Measurements from ENCODE around the gene DNAJC6. TPM values are rescaled to one million over a fixed set of nuclear protein-coding genes. Genes with fewer than 3 reads are reported as not detected.

The DNAJC6 gene
- polyA plus RNA-seq, 2 of the 4 experiments (the other 2 are of a cell fraction) = 3.0 to 5.0 TPM

DNA sequence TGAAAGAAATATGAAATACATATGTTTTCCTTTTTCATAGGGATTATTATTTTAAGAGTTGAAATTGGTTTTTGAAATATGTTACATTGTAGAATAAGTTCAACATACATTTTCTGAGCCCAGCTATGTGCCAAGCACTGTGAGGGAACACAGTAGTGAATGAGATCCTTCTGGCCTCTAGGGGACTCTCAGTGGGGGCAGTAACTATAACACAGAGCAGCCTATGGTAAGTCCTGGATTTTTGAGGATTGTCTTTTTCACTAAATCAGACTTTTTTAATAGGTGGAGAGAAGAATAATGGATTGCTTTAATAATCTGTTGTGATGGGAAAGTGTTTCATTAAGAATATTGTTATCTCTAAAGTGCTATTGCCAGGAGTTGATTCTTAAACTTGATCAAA lies 2.4 kb downstream of the DNAJC6 start:
- H3K4me3 ChIP-seq = no peak overlapping the region
- ChIA-PET POLR2A (no interaction called here), CTCF (no interaction called here)
- no peak overlapping the region for H3K27ac ChIP-seq
- TF ChIP-seq, protein P1, sequence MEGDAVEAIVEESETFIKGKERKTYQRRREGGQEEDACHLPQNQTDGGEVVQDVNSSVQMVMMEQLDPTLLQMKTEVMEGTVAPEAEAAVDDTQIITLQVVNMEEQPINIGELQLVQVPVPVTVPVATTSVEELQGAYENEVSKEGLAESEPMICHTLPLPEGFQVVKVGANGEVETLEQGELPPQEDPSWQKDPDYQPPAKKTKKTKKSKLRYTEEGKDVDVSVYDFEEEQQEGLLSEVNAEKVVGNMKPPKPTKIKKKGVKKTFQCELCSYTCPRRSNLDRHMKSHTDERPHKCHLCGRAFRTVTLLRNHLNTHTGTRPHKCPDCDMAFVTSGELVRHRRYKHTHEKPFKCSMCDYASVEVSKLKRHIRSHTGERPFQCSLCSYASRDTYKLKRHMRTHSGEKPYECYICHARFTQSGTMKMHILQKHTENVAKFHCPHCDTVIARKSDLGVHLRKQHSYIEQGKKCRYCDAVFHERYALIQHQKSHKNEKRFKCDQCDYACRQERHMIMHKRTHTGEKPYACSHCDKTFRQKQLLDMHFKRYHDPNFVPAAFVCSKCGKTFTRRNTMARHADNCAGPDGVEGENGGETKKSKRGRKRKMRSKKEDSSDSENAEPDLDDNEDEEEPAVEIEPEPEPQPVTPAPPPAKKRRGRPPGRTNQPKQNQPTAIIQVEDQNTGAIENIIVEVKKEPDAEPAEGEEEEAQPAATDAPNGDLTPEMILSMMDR (IDR thresholded peaks at IDR 0.05) = no peak
- TF ChIP-seq RARB (CRISPR knock-in tag; IDR thresholded peaks at IDR 0.05) (no peak), CEBPB (IDR thresholded peaks at IDR 0.05) (no peak), SMC3 (IDR thresholded peaks at IDR 0.05) (no peak), MYC (IDR thresholded peaks at IDR 0.05; ENCODE audit: borderline replicate concordance, low read length) (no peak), EHMT2 (IDR thresholded peaks at IDR 0.05; ENCODE audit: low read depth) (no peak), POLR2A (IDR thresholded peaks at IDR 0.05; ENCODE audit: low read length) (no peak), FOSL2 (IDR thresholded peaks at IDR 0.05) (no peak), FOSL2 (CRISPR knock-in tag; IDR thresholded peaks at IDR 0.05) (no peak), ZC3H11A (IDR thresholded peaks at IDR 0.05) (no peak), NPAS2 (CRISPR knock-in tag; IDR thresholded peaks at IDR 0.05; ENCODE audit: borderline replicate concordance) (no peak), ZNF302 (CRISPR knock-in tag; IDR thresholded peaks at IDR 0.05) (no peak), TFCP2L1 (CRISPR knock-in tag; IDR thresholded peaks at IDR 0.05) (no peak), CHD4 (IDR thresholded peaks at IDR 0.05; ENCODE audit: borderline replicate concordance) (no peak), JUN (IDR thresholded peaks at IDR 0.05) (no peak), SREBF2 (IDR thresholded peaks at IDR 0.05) (no peak), CBX2 (IDR thresholded peaks at IDR 0.05; ENCODE audit: borderline replicate concordance, low read depth) (no peak)
- TF ChIP-seq, protein P2, sequence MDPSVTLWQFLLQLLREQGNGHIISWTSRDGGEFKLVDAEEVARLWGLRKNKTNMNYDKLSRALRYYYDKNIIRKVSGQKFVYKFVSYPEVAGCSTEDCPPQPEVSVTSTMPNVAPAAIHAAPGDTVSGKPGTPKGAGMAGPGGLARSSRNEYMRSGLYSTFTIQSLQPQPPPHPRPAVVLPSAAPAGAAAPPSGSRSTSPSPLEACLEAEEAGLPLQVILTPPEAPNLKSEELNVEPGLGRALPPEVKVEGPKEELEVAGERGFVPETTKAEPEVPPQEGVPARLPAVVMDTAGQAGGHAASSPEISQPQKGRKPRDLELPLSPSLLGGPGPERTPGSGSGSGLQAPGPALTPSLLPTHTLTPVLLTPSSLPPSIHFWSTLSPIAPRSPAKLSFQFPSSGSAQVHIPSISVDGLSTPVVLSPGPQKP (IDR thresholded peaks at IDR 0.05; ENCODE audit: low read depth, low read length) = no peak
- no peak for ATAC-seq
- no peak for FAIRE-seq
- no peak overlapping the region for H3K4me2 ChIP-seq
- no peak for DNase-seq (ENCODE audit: low read depth in 1 of 2, low spot score in 1 of 2)
- H3K4me1 ChIP-seq = no peaks in the 10 kb centered on the region
- no peaks in the 10 kb centered on the region for H3K9me3 ChIP-seq

DNA sequence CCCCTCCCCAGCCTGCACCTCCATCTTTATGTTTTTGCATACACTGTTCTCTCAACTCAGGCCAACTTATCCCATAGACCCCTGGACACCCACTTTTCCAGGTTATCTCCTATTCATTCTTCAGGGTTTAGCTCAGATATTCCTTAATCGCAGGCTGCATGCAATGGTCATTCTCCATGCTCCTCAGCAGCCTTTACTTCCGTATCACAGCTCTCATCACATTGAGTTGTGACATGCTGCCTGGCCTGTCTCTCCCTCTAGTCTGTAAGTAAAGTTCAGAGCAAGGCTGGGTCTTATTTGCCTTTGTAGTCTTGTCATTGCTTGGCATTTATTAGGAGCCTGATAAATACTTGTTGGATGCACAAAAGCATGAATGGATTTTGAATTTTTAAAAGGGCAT lies 6.9 kb downstream of the DNAJC6 start:
- Histone ChIP-seq H3K4me3 (no peak overlapping the region), H3K4me1 (no peaks in the 10 kb centered on the region), H3K4me2 (no peak overlapping the region), H3K9me3 (no peaks in the 10 kb centered on the region), H3K27ac (no peak overlapping the region)
- TF ChIP-seq, protein P3, sequence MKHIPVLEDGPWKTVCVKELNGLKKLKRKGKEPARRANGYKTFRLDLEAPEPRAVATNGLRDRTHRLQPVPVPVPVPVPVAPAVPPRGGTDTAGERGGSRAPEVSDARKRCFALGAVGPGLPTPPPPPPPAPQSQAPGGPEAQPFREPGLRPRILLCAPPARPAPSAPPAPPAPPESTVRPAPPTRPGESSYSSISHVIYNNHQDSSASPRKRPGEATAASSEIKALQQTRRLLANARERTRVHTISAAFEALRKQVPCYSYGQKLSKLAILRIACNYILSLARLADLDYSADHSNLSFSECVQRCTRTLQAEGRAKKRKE (CRISPR knock-in tag; IDR thresholded peaks at IDR 0.05; ENCODE audit: low read depth) = no peak
- TF ChIP-seq NFE2L2 (conservative IDR thresholded peaks at IDR 0.05; ENCODE audit: low read length) (no peak), CHD4 (IDR thresholded peaks at IDR 0.05; ENCODE audit: borderline replicate concordance) (no peak), RAD21 (conservative IDR thresholded peaks at IDR 0.05 in 1 of 2, IDR thresholded peaks at IDR 0.05 in 1 of 2) (no peak), HOXB13 (CRISPR knock-in tag; IDR thresholded peaks at IDR 0.05; ENCODE audit: low read depth) (no peak), FOSL2 (IDR thresholded peaks at IDR 0.05) (no peak), FOSL2 (CRISPR knock-in tag; IDR thresholded peaks at IDR 0.05) (no peak), JUN (IDR thresholded peaks at IDR 0.05) (no peak)
- TF ChIP-seq, protein P1 (IDR thresholded peaks at IDR 0.05) = no peak
- ChIA-PET CTCF (interaction anchor here (0.6 kb wide), 2 partner anchors 113 to 1687 kb away, joined by 3 read pairs; no protein-coding TSS in a partner anchor), POLR2A (no interaction called here)
- no peak for ATAC-seq
- DNase-seq (ENCODE audit: low read depth in 1 of 2, low spot score in 1 of 2) = no peak
- no peak for FAIRE-seq
- 68% methylated on average over 2 of the region's 2 CpGs for WGBS (ENCODE audit: missing lambda C conversion rate)

Data from A549 (cell line).